ENCODE results near the gene SIAE. TPM values are rescaled to one million over a fixed set of nuclear protein-coding genes. Genes with fewer than 3 reads are reported as not detected.

SIAE gene
- total and polyA plus RNA-seq, 2 of the 4 experiments (the other 2 are of a cell fraction), result 4.7 to 12.0 TPM

- Histone ChIP-seq H3K27me3 (ENCODE audit: control insufficient read depth, insufficient read depth, low read length) (no peaks in the 10 kb centered on the region), H3K9me1 (ENCODE audit: insufficient read depth, low read length) (no peaks in the 10 kb centered on the region), H4K5ac (ENCODE audit: low read depth, low read length) (no peak overlapping the region), H3K4ac (ENCODE audit: low read depth, low read length) (no peak overlapping the region), H3K56ac (ENCODE audit: extremely low read depth, insufficient read depth, low read length) (no peak overlapping the region), H3K9me3 (ENCODE audit: control insufficient read depth, insufficient read depth, low read length) (no peaks in the 10 kb centered on the region), H2AFZ (replicated peaks; ENCODE audit: low read length, poor library complexity) (no peak overlapping the region), H3K4me1 (ENCODE audit: control insufficient read depth, insufficient read depth, low read length) (no peaks in the 10 kb centered on the region), H2AK9ac (replicated peaks; ENCODE audit: low read depth, low read length, poor library complexity) (no peak overlapping the region), H2BK5ac (ENCODE audit: low read depth, low read length, poor library complexity, severe bottlenecking) (no peak overlapping the region), H2BK20ac (ENCODE audit: low read depth, low read length) (no peak overlapping the region), H4K20me1 (ENCODE audit: insufficient read depth, low read length) (no peaks in the 10 kb centered on the region), H3K9ac (ENCODE audit: low read depth, low read length) (no peak overlapping the region), H3K36me3 (ENCODE audit: control insufficient read depth, insufficient read depth, low read length) (peaks cover 31% of the 10 kb centered on the region), H3K23ac (ENCODE audit: low read depth, low read length) (no peak overlapping the region), H2AK5ac (ENCODE audit: low read depth, low read length) (no peak overlapping the region), H3K4me3 (ENCODE audit: insufficient read depth, low read depth, low read length) (no peak overlapping the region), H4K91ac (ENCODE audit: insufficient read depth, low read depth, low read length) (no peak overlapping the region), H3K18ac (ENCODE audit: low read depth, low read length) (no peak overlapping the region), H3K4me2 (ENCODE audit: low read depth, low read length) (no peak overlapping the region), H2BK15ac (ENCODE audit: low read depth, low read length) (no peak overlapping the region), H3K14ac (replicated peaks; ENCODE audit: low read depth, low read length) (no peak overlapping the region), H4K8ac (ENCODE audit: low read depth in 2 of 2, low read length in 2 of 2) (no peak overlapping the region), H3K79me1 (ENCODE audit: low read depth in 1 of 2, low read length in 2 of 2) (peaks cover 0 to 3% of the 10 kb centered on the region in 2 experiments; a peak in 1 of 4 replicates), H3K27ac (ENCODE audit: insufficient read depth, low read length) (no peak overlapping the region), H2BK120ac (ENCODE audit: low read depth, low read length) (no peak overlapping the region)
- in situ Hi-C loops (cut with MboI; ENCODE audit: low sequenced_read_pairs) (loop anchor here (25.0 kb wide), 1 partner anchor 951 kb away; the partner anchor contains the start of gene STT3A), dilution Hi-C loops (cut with HindIII; ENCODE audit: low sequenced_read_pairs, unreplicated experiment) (no loop called here), intact Hi-C loops (cut with micrococcal nuclease) (no loop called here)
- ATAC-seq (ENCODE audit: low read depth) (no peak), DNase-seq (no peak)
- TF ChIP-seq POLR2A (IDR thresholded peaks at IDR 0.05; ENCODE audit: low read depth, low read length), result no peak
- no peak for TF ChIP-seq RFX5 (IDR thresholded peaks at IDR 0.05; ENCODE audit: low read depth, low read length)
- no peak for TF ChIP-seq FOS (IDR thresholded peaks at IDR 0.05; ENCODE audit: low read depth, low read length)
- no peak for TF ChIP-seq NFE2L2 (IDR thresholded peaks at IDR 0.05; ENCODE audit: low read depth, low read length)
- no peak for TF ChIP-seq RCOR1 (IDR thresholded peaks at IDR 0.05; ENCODE audit: insufficient replicate concordance, low read length)
- TF ChIP-seq ELK1 (IDR thresholded peaks at IDR 0.05; ENCODE audit: borderline replicate concordance, low read depth, low read length), result no peak
- TF ChIP-seq MAZ (IDR thresholded peaks at IDR 0.05; ENCODE audit: borderline replicate concordance, low read depth, low read length), result no peak
- ChIA-PET CTCF (no interaction called here), POLR2A (ENCODE audit: unreplicated experiment) (no interaction called here)
- BruUV-seq (replicated peaks), result TSS peak; percentile 98
- WGBS, 2 experiments (ENCODE audit: extremely low coverage in 2 of 2, insufficient read length in 1 of 2), result no CpG with 5 or more reads among the region's 3 CpGs
These were observed 37.6 kb downstream of the SIAE start for GRCh38 chr11:124635932-124636331.
